Neural progenitor cell (in vitro differentiated cells): ENCODE data around the gene IPPK.

Experiments used
- EZH2 ChIP-seq: fragments of 200-600 bp; sonication (generic); IDR thresholded peaks from 2 replicates; pipeline ENCODE4 v1.6.1; 2017; ENCODE audit warnings: antibody characterized with exemption, mild to moderate bottlenecking, moderate library complexity
- TF ChIP-seq, protein P1 (sequence below): fragments of 200-600 bp; sonication (generic); IDR thresholded peaks from 2 replicates; pipeline ENCODE4 v1.5.1; 2017; ENCODE audit warnings: antibody characterized with exemption, mild to moderate bottlenecking

DNA sequence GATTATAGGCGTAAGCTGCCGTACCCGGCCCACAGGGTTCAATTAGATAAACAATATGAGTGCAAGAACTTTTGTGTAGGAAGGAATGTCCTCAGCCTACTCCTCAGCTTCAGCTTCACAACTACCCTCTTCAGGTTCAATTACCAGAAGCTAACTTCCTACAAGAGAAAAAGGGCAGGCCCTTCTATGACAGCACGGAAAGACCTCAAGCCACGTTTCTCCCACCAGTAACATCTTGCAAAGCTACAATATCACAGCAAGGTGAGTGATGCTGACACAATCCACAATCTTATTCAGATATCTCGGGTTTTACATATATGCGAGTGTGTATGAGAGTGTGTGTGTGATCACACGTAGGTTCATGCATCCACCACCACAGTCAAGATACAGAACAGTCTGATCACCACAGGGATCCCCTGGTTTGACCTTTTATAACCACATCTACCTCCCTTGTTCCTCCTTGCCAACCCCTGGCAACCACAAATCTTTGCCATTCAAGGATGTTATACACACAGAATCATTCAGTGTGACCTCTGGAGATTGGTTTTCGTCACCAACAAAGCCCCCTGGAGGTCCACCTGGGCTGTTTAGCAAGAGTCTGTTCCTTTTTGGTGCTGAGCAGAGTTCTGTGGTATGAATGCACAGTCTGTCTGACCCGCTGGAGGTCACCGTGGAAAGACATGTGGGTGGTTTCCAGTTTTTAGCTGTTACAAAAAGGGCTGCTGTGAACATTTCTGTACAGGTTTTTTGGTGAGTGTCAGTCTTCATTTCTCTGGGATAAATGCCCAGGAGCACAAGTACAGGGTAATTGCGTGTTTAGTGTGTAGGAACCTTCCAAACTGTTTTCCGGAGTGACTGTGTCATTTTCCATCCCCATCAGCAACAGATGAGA lies 38.2 kb downstream of the IPPK start:
- TF ChIP-seq, protein P1, sequence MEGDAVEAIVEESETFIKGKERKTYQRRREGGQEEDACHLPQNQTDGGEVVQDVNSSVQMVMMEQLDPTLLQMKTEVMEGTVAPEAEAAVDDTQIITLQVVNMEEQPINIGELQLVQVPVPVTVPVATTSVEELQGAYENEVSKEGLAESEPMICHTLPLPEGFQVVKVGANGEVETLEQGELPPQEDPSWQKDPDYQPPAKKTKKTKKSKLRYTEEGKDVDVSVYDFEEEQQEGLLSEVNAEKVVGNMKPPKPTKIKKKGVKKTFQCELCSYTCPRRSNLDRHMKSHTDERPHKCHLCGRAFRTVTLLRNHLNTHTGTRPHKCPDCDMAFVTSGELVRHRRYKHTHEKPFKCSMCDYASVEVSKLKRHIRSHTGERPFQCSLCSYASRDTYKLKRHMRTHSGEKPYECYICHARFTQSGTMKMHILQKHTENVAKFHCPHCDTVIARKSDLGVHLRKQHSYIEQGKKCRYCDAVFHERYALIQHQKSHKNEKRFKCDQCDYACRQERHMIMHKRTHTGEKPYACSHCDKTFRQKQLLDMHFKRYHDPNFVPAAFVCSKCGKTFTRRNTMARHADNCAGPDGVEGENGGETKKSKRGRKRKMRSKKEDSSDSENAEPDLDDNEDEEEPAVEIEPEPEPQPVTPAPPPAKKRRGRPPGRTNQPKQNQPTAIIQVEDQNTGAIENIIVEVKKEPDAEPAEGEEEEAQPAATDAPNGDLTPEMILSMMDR, result no peak
- no peak for TF ChIP-seq EZH2
